Measurements from ENCODE around the gene MYOG. TPM values are rescaled to one million over a fixed set of nuclear protein-coding genes. Genes with fewer than 3 reads are reported as not detected.

The MYOG gene
- polyA plus RNA-seq, 3 donors: not detected

GRCh38 chr1:203038217-203038741 is 47.5 kb downstream of the MYOG start:
- no peak overlapping the region for H2AFZ ChIP-seq (ENCODE audit: insufficient read depth, low read depth, low read length, poor library complexity, severe bottlenecking)
- no peaks in the 10 kb centered on the region for H3K4me1 ChIP-seq (ENCODE audit: control insufficient read depth in 1 of 2, insufficient read depth in 2 of 2, low read length in 2 of 2)
- no peak for TF ChIP-seq CTCF (IDR thresholded peaks at IDR 0.05)
- no peak overlapping the region for H3K27ac ChIP-seq (ENCODE audit: low read depth in 1 of 2, low read length in 2 of 2)
- intact Hi-C loops (cut with micrococcal nuclease): loop anchor here (2.0 to 5.0 kb wide), 3 partner anchors 179 to 231 kb away; no protein-coding TSS in a partner anchor
- H3K9ac ChIP-seq (ENCODE audit: insufficient read depth, low read length, poor library complexity, severe bottlenecking): no peak overlapping the region
- H3K27me3 Mint-ChIP-seq (ENCODE audit: low read depth in 3 of 3): peaks cover 3 to 36% (median 16%) of the 10 kb centered on the region in 3 donors
- no peaks in the 10 kb centered on the region for H3K36me3 Mint-ChIP-seq
- H3K79me2 ChIP-seq (ENCODE audit: insufficient read depth, low read length): no peaks in the 10 kb centered on the region
- H3K9me3 Mint-ChIP-seq: no peaks in the 10 kb centered on the region
- WGBS (ENCODE audit: insufficient coverage): 55% methylated on average over 6 of the region's 9 CpGs
- no peak overlapping the region for H3K4me2 ChIP-seq (replicated peaks; ENCODE audit: extremely low read depth, low read length, poor library complexity, severe bottlenecking)
- no peaks in the 10 kb centered on the region for H4K20me1 ChIP-seq (ENCODE audit: insufficient read depth, low read length)
- peak in 1 of 3 donors; percentile 25 for DNase-seq
- H3K9me3 ChIP-seq (replicated peaks in 1 of 2; ENCODE audit: control insufficient read depth in 1 of 2, insufficient read depth in 1 of 2, low read length in 2 of 2): no peaks in the 10 kb centered on the region
- H3K4me3 Mint-ChIP-seq: peak overlapping the region in 1 of 2 donors; percentile 51
- H3K27me3 ChIP-seq (ENCODE audit: control insufficient read depth in 2 of 2, insufficient read depth in 2 of 2, low read length in 2 of 2): peaks cover 0 to 2% of the 10 kb centered on the region in 2 donors
- H3K36me3 ChIP-seq (replicated peaks in 1 of 2; ENCODE audit: control insufficient read depth in 1 of 2, insufficient read depth in 2 of 2, low read length in 2 of 2): no peaks in the 10 kb centered on the region
- H3K4me1 Mint-ChIP-seq: peaks cover 12% of the 10 kb centered on the region
- H3K4me3 ChIP-seq (replicated peaks in 1 of 3; ENCODE audit: low read depth in 2 of 3, low read length in 3 of 3): no peak overlapping the region
- peak overlapping the region in 1 of 7 donors; percentile 33 for H3K27ac Mint-ChIP-seq

GRCh38 chr1:203037509-203038190 is 48.2 kb downstream of the MYOG start:
- H3K4me1 ChIP-seq (ENCODE audit: control insufficient read depth in 1 of 2, insufficient read depth in 2 of 2, low read length in 2 of 2): no peaks in the 10 kb centered on the region
- Mint-ChIP-seq H3K27me3 (ENCODE audit: low read depth in 3 of 3) (peaks cover 3 to 34% (median 16%) of the 10 kb centered on the region in 3 donors), H3K4me3 (no peak overlapping the region), H3K4me1 (peaks cover 12% of the 10 kb centered on the region), H3K27ac (no peak overlapping the region), H3K9me3 (no peaks in the 10 kb centered on the region), H3K36me3 (no peaks in the 10 kb centered on the region)
- no peak overlapping the region for H3K9ac ChIP-seq (ENCODE audit: insufficient read depth, low read length, poor library complexity, severe bottlenecking)
- WGBS (ENCODE audit: insufficient coverage): 93% methylated on average over 6 of the region's 10 CpGs
- H4K20me1 ChIP-seq (ENCODE audit: insufficient read depth, low read length): no peaks in the 10 kb centered on the region
- peaks cover 0 to 2% of the 10 kb centered on the region in 2 donors for H3K27me3 ChIP-seq (ENCODE audit: control insufficient read depth in 2 of 2, insufficient read depth in 2 of 2, low read length in 2 of 2)
- DNase-seq: no peak
- H3K9me3 ChIP-seq (replicated peaks in 1 of 2; ENCODE audit: control insufficient read depth in 1 of 2, insufficient read depth in 1 of 2, low read length in 2 of 2): no peaks in the 10 kb centered on the region
- no peak for TF ChIP-seq CTCF (IDR thresholded peaks at IDR 0.05)
- no peak overlapping the region for H3K4me3 ChIP-seq (replicated peaks in 1 of 3; ENCODE audit: low read depth in 2 of 3, low read length in 3 of 3)
- no peaks in the 10 kb centered on the region for H3K79me2 ChIP-seq (ENCODE audit: insufficient read depth, low read length)
- H3K27ac ChIP-seq (ENCODE audit: low read depth in 1 of 2, low read length in 2 of 2): no peak overlapping the region
- no peak overlapping the region for H3K4me2 ChIP-seq (replicated peaks; ENCODE audit: extremely low read depth, low read length, poor library complexity, severe bottlenecking)
- no peaks in the 10 kb centered on the region for H3K36me3 ChIP-seq (replicated peaks in 1 of 2; ENCODE audit: control insufficient read depth in 1 of 2, insufficient read depth in 2 of 2, low read length in 2 of 2)
- H2AFZ ChIP-seq (ENCODE audit: insufficient read depth, low read depth, low read length, poor library complexity, severe bottlenecking): no peak overlapping the region
- intact Hi-C loops (cut with micrococcal nuclease): loop anchor here (2.0 to 5.0 kb wide), 3 partner anchors 179 to 231 kb away; no protein-coding TSS in a partner anchor
